AML-193 (cell line): ENCODE results near the gene CFAP52.
"Not testable (repeated sequence)": the region's sequence is repeated elsewhere in the genome, so short reads cannot be mapped to it uniquely, and the experiment has no call there.

Source experiments
- DNase-seq, 2 experiments: peaks; one replicate each; lab custom pipeline; 2025; lab: John Stamatoyannopoulos, UW

The CFAP52 gene

GRCh38 chr17:9576521-9577372 is at the start of gene CFAP52:
Gene CFAP52 (plus strand): TSS chr17:9576642. CDS start chr17:9576696, 54 bp downstream.
- DNase-seq = peak; percentile 1 to 8

GRCh38 chr17:9527788-9528187 is 48.7 kb upstream of the CFAP52 start:
- no peak for DNase-seq

GRCh38 chr17:9529033-9529700 is 47.3 kb upstream of the CFAP52 start:
- DNase-seq = no peak

GRCh38 chr17:9531034-9531433 is 45.4 kb upstream of the CFAP52 start:
- DNase-seq = no peak

GRCh38 chr17:9532715-9533114 is 43.7 kb upstream of the CFAP52 start:
- no peak for DNase-seq

GRCh38 chr17:9533441-9533840 is 43.0 kb upstream of the CFAP52 start:
- no peak for DNase-seq

- DNase-seq = no peak
These were observed 40.4 kb upstream of the CFAP52 start for GRCh38 chr17:9536061-9536460.

GRCh38 chr17:9537177-9537776 is 39.2 kb upstream of the CFAP52 start:
- DNase-seq = no peak

- no peak for DNase-seq
These were observed 37.8 kb upstream of the CFAP52 start for GRCh38 chr17:9538626-9539025.

- no peak for DNase-seq
These were observed 34.7 kb upstream of the CFAP52 start for GRCh38 chr17:9541718-9542117.

GRCh38 chr17:9544221-9544620 is 32.2 kb upstream of the CFAP52 start:
- no peak for DNase-seq

GRCh38 chr17:9549215-9549614 is 27.2 kb upstream of the CFAP52 start:
- no peak for DNase-seq

- DNase-seq = no peak
These were observed 23.3 kb upstream of the CFAP52 start for GRCh38 chr17:9553181-9553580.

GRCh38 chr17:9553596-9553995 is 22.8 kb upstream of the CFAP52 start:
- DNase-seq = no peak

- DNase-seq = peak; percentile 1 to 4
These were observed 21.7 kb upstream of the CFAP52 start for GRCh38 chr17:9554715-9555114.

GRCh38 chr17:9557161-9557755 is 19.2 kb upstream of the CFAP52 start:
- DNase-seq = no peak

GRCh38 chr17:9557857-9558256 is 18.6 kb upstream of the CFAP52 start:
- no peak for DNase-seq

GRCh38 chr17:9564104-9564503 is 12.3 kb upstream of the CFAP52 start:
- no peak for DNase-seq

GRCh38 chr17:9566067-9566466 is 10.4 kb upstream of the CFAP52 start:
- DNase-seq = no peak

GRCh38 chr17:9566739-9567138 is 9.7 kb upstream of the CFAP52 start:
- not testable (repeated sequence) for DNase-seq

- DNase-seq = no peak
These were observed 8.4 kb upstream of the CFAP52 start for GRCh38 chr17:9568004-9568403.

- DNase-seq = no peak
These were observed 7.4 kb upstream of the CFAP52 start for GRCh38 chr17:9568957-9569588.
